Fibroblast of lung (primary cell): ENCODE measurements around the gene KRTAP10-12. TPM values are rescaled to one million over a fixed set of nuclear protein-coding genes. Genes with fewer than 3 reads are reported as not detected.

Experiments used
- DNase-seq, 2 donors: peaks; one replicate each; pipeline versions ENCODE4 v3.0.0 to v3.0.0-alpha.2; 2010; ENCODE audit warnings: low read depth in 2 of 2
- H2AFZ ChIP-seq: 2 replicates; pipeline ENCODE4 v1.5.1; 2012; ENCODE audit warnings: low read length, control low read depth, inconsistent platforms
- H3K27ac ChIP-seq: 2 replicates; pipeline ENCODE4 v1.5.1; 2011; ENCODE audit warnings: low read length, control low read depth; ENCODE audit not compliant: insufficient read depth
- H3K27me3 ChIP-seq: 2 replicates; pipeline ENCODE4 v1.5.1; 2011; ENCODE audit warnings: mild to moderate bottlenecking, low read length; ENCODE audit not compliant: control insufficient read depth, insufficient read depth
- H3K36me3 ChIP-seq: 2 replicates; pipeline ENCODE4 v1.5.1; 2011; ENCODE audit warnings: low read length; ENCODE audit not compliant: control insufficient read depth, insufficient read depth
- H3K4me1 ChIP-seq: 2 replicates; pipeline ENCODE4 v1.5.1; 2011; ENCODE audit warnings: low read length; ENCODE audit not compliant: control insufficient read depth, insufficient read depth; ENCODE audit errors: extremely low read depth
- H3K4me2 ChIP-seq: 2 replicates; pipeline ENCODE4 v1.5.1; 2011; ENCODE audit warnings: low read length, control low read depth; ENCODE audit not compliant: insufficient read depth; ENCODE audit errors: extremely low read depth
- H3K4me3 ChIP-seq, 4 experiments: fragments of 200-600 bp in 1 of 4; sonication (generic) in 1 of 4; replicated peaks in 1 of 4; 2 replicates each; pipeline ENCODE4 v1.5.1; 2011 to 2016; ENCODE audit warnings: low read length in 4 of 4, low read depth in 3 of 4, mild to moderate bottlenecking in 3 of 4, control low read depth in 2 of 4, inconsistent platforms in 1 of 4, mixed read lengths in 1 of 4; ENCODE audit not compliant: insufficient read depth in 1 of 4; ENCODE audit errors: control extremely low read depth in 1 of 4
- H3K79me2 ChIP-seq: 2 replicates; pipeline ENCODE4 v1.5.1; 2012; ENCODE audit warnings: mild to moderate bottlenecking, low read length, inconsistent platforms; ENCODE audit not compliant: control insufficient read depth, insufficient read depth
- H3K9ac ChIP-seq: 2 replicates; pipeline ENCODE4 v1.5.1; 2011; ENCODE audit warnings: mild to moderate bottlenecking, low read length, control low read depth; ENCODE audit not compliant: insufficient read depth
- H3K9me3 ChIP-seq: 2 replicates; pipeline ENCODE4 v1.5.1; 2012; ENCODE audit warnings: low read depth, low read length; ENCODE audit not compliant: control insufficient read depth, insufficient read depth
- H4K20me1 ChIP-seq: 2 replicates; pipeline ENCODE4 v1.5.1; 2011; ENCODE audit warnings: low read length; ENCODE audit not compliant: control insufficient read depth, insufficient read depth; ENCODE audit errors: extremely low read depth
- EZH2 ChIP-seq: IDR thresholded peaks from 2 replicates; pipeline ENCODE4 v1.5.1; 2012; ENCODE audit warnings: low read length, control low read depth, mild to moderate bottlenecking; ENCODE audit errors: missing control alignments
- polyA plus RNA-seq, 2 donors: library from polyadenylated mRNA; depleted of rRNA in 1 of 2; stranded (reverse) in 1 of 2; unstranded in 1 of 2; fragments of >200 nt; gene quantifications; 2 replicates each; pipeline ENCODE4 v1.2.1, GENCODE V29; 2011 to 2012; ENCODE audit warnings: missing spikeins in 1 of 2
- total RNA-seq: library from RNA; depleted of rRNA; stranded (reverse); fragments of >200 nt; gene quantifications from 2 replicates; pipeline ENCODE4 v1.2.1, GENCODE V29; 2014
- TF ChIP-seq, protein P1 (sequence below), 2 donors: IDR thresholded peaks in 1 of 2; conservative IDR thresholded peaks in 1 of 2; 1 replicate in 1 of 2; 2 replicates in 1 of 2; pipeline ENCODE4 v1.5.1; 2011 to 2012; ENCODE audit warnings: low read length in 2 of 2, control low read depth in 1 of 2, inconsistent platforms in 1 of 2, low read depth in 1 of 2, mild to moderate bottlenecking in 1 of 2

KRTAP10-12 gene
- total and polyA plus RNA-seq, 2 donors (not counting 1 experiment from before 2014, with no cell fraction given) = not detected

DNA sequence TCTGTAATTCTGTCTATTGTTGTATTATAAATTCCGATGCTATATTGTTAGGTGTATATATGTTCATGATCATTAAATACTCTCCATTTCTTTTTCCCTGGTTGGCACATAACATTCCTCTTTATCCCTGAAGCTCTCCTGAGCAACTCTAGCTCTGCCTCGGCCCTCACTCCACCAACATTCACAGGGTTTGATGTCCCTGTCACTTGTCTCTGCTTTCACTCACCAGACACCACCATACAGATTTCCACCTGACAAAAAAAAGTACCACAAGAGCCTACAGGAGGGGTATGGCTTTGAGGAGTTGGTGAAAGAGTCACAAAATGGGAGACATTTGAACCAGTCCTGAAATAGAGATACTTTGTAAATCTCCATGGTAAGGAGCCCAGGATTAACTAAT lies 23.2 kb downstream of the KRTAP10-12 start:
- no peak for DNase-seq
- H3K36me3 ChIP-seq = no peaks in the 10 kb centered on the region
- H3K4me3 ChIP-seq = no peak overlapping the region
- H3K27ac ChIP-seq = no peak overlapping the region
- H3K79me2 ChIP-seq = no peaks in the 10 kb centered on the region
- no peak overlapping the region for H3K4me2 ChIP-seq
- TF ChIP-seq, protein P1, sequence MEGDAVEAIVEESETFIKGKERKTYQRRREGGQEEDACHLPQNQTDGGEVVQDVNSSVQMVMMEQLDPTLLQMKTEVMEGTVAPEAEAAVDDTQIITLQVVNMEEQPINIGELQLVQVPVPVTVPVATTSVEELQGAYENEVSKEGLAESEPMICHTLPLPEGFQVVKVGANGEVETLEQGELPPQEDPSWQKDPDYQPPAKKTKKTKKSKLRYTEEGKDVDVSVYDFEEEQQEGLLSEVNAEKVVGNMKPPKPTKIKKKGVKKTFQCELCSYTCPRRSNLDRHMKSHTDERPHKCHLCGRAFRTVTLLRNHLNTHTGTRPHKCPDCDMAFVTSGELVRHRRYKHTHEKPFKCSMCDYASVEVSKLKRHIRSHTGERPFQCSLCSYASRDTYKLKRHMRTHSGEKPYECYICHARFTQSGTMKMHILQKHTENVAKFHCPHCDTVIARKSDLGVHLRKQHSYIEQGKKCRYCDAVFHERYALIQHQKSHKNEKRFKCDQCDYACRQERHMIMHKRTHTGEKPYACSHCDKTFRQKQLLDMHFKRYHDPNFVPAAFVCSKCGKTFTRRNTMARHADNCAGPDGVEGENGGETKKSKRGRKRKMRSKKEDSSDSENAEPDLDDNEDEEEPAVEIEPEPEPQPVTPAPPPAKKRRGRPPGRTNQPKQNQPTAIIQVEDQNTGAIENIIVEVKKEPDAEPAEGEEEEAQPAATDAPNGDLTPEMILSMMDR (conservative IDR thresholded peaks at IDR 0.05 in 1 of 2, IDR thresholded peaks at IDR 0.05 in 1 of 2; ENCODE audit: low read depth in 1 of 2, low read length in 2 of 2) = no peak
- TF ChIP-seq EZH2 = no peak
- no peaks in the 10 kb centered on the region for H4K20me1 ChIP-seq
- peaks cover 14% of the 10 kb centered on the region for H3K27me3 ChIP-seq
- no peak overlapping the region for H2AFZ ChIP-seq
- no peaks in the 10 kb centered on the region for H3K4me1 ChIP-seq
- no peaks in the 10 kb centered on the region for H3K9me3 ChIP-seq
- H3K9ac ChIP-seq = no peak overlapping the region

DNA sequence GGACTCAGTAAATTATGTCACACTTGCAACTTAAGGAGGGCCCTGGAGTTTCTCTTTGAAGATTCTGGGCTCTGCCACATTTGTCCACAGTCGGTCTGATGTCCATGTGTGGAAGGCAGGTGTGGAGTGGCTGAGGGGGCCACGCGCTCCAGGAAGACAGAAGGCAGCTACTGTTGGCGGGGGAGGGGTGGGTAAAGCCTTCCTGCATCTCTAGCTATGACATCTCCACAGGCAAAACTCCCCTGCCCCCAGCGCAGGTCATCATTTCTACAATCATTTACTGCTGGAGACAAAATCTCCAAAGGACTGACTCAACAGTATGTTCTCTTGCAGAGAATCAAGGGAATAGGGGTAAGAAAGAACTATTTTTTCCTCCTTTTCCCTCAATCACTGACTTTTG lies 25.8 kb downstream of the KRTAP10-12 start:
- Histone ChIP-seq H3K4me3 (no peak overlapping the region), H3K4me1 (no peaks in the 10 kb centered on the region), H3K79me2 (no peaks in the 10 kb centered on the region), H4K20me1 (no peaks in the 10 kb centered on the region), H3K36me3 (no peaks in the 10 kb centered on the region), H3K4me2 (no peak overlapping the region), H2AFZ (no peak overlapping the region), H3K27me3 (peaks cover 14% of the 10 kb centered on the region), H3K9me3 (no peaks in the 10 kb centered on the region), H3K9ac (no peak overlapping the region), H3K27ac (no peak overlapping the region)
- TF ChIP-seq, protein P1 (conservative IDR thresholded peaks at IDR 0.05 in 1 of 2, IDR thresholded peaks at IDR 0.05 in 1 of 2; ENCODE audit: low read depth in 1 of 2, low read length in 2 of 2) = no peak
- TF ChIP-seq EZH2 = no peak
- DNase-seq = no peak

- Histone ChIP-seq H4K20me1 (no peaks in the 10 kb centered on the region), H2AFZ (no peak overlapping the region), H3K27me3 (peaks cover 14% of the 10 kb centered on the region), H3K4me1 (no peaks in the 10 kb centered on the region), H3K9me3 (no peaks in the 10 kb centered on the region), H3K79me2 (no peaks in the 10 kb centered on the region), H3K36me3 (no peaks in the 10 kb centered on the region), H3K27ac (no peak overlapping the region), H3K9ac (no peak overlapping the region), H3K4me3 (no peak overlapping the region), H3K4me2 (no peak overlapping the region)
- peak; percentile 52 for TF ChIP-seq EZH2
- TF ChIP-seq, protein P1 (conservative IDR thresholded peaks at IDR 0.05 in 1 of 2, IDR thresholded peaks at IDR 0.05 in 1 of 2; ENCODE audit: low read depth in 1 of 2, low read length in 2 of 2) = no peak
- no peak for DNase-seq
These were observed 26.5 kb downstream of the KRTAP10-12 start for GRCh38 chr21:44723177-44724131.
